OCI-LY3 (cell line): ENCODE measurements around the gene CYP11A1.

ENCODE experiments used
- CTCF ChIP-seq: fragments of 200-600, 300-600 bp; sonication (generic); IDR thresholded peaks from 2 replicates; pipeline ENCODE4 v1.5.1; 2014; ENCODE audit warnings: antibody characterized with exemption, low read length, low read depth
- EZH2phosphoT487 ChIP-seq: fragments of 200-600 bp; shearing (Covaris generic); IDR thresholded peaks from 2 replicates; pipeline ENCODE4 v1.6.1; 2018; ENCODE audit warnings: antibody characterized with exemption, mixed run types, low read depth

DNA sequence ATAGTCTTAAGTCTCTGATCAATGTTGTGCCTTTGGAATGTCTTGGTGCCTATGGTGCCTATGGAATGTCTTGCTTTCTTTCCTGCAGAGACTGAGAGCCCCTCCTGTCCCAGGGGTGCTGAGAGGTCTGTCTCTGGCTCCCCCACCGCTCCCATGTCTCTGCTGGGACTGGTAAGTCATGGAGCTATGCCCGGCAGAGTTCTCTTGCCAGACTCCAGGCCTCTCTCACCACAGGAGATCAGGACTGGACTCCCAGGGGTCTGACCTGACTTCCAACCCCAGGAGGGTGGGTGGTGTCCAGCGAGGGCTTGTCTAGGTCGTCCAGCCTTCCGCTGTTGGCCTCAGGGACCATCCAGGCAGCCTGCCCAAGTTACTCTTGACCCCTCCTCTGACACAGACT, 14.0 kb upstream of the CYP11A1 start:
- TF ChIP-seq CTCF (no peak), EZH2phosphoT487 (no peak)
